Measurements from ENCODE around the gene SIPA1.

The SIPA1 gene

GRCh38 chr11:65650547-65651338 lies 12.8 kb downstream of the SIPA1 start:
- TF ChIP-seq CTCF (IDR thresholded peaks at IDR 0.05; ENCODE audit: low read depth, low read length), result no peak
- DNase-seq (ENCODE audit: extremely low read depth, low read depth), result no peak

- no peak for DNase-seq (ENCODE audit: extremely low read depth, low read depth)
- TF ChIP-seq CTCF (IDR thresholded peaks at IDR 0.05; ENCODE audit: low read depth, low read length), result no peak
These were observed 13.4 kb downstream of the SIPA1 start for GRCh38 chr11:65651339-65651588.

DNA sequence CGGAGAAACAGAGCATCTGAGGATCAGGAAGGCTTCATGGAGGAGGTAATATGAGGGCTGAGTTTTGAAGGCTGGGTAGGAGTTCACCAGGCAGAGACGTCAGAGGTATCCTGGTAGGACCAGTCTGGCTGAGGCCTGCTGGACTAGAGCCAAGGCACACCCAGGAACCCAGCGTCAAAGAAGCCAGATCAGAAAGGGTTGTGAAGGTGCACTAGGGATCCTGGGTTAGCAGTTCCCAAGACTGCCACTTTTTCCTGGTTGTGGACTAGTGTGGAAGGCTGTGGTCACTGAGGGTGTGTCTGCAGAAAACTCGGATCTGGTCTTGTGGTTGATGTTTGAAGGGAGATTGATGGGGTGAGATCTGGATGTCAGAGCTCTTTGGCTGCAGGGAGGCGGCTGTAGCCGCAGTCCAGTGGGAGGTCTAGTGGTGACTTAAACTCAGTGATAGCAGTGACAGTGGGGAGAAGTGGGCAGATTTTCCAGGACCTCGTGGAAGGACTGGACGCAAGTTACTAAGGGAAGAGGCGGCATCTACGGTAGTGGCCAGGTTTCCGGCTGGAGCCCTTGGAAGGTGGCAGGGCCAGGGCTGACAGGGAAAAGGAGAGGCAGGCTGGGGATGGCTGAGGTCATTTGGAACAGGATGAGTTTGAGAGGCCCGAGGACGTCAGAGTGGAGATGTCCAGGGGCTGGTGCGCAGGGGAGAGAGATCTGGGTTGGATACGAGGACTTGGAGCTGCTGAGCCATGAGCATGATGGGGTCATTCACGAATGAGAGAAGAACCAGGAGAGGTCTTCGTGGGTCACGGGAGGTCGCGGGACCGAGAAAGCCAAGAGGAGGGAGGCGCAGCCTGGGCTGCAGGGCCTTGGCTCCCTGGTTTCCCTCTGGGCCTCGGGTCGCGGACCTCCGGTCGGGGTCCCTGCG lies 13.9 kb downstream of the SIPA1 start:
- no peak for TF ChIP-seq CTCF (IDR thresholded peaks at IDR 0.05; ENCODE audit: low read depth, low read length)
- no peak for DNase-seq (ENCODE audit: extremely low read depth, low read depth)

DNA sequence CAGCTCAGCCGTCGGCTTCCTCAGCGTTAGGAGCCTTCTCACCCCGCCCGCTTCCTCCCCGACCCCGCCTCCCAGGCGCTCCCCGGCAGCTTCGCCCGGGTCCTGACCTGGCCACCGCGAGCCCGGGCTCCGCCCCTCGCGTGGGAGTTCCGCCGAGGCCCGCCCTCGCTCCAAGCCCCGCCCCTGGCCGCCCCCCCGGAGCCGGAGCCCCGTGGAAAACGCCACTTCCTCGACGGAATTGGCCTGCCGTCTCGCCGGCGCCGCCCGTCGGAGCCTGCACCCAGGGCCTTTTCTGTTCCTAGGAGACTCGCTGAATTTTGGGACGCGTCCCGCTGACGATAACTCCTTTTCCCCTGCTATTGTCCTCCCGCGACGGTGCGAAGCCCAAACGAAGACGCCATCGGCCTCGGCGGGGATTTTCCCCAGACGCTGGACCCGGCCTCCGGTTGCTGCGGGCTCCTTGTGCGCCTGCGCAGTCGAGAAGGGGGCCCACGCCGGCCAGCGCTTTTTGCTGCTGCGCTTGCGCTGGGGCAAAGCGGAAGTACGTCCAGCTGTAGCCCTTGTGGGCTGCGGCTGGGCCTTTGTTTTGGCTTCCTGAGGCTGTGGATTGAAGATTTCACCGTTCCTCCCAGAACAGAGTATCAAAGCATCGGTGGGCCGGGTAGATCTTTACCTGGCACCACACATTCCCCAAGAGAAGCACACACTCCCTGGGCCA lies 14.8 kb downstream of the SIPA1 start:
- TF ChIP-seq CTCF (IDR thresholded peaks at IDR 0.05; ENCODE audit: low read depth, low read length), result no peak
- DNase-seq (ENCODE audit: extremely low read depth, low read depth), result peak; percentile 87

DNA sequence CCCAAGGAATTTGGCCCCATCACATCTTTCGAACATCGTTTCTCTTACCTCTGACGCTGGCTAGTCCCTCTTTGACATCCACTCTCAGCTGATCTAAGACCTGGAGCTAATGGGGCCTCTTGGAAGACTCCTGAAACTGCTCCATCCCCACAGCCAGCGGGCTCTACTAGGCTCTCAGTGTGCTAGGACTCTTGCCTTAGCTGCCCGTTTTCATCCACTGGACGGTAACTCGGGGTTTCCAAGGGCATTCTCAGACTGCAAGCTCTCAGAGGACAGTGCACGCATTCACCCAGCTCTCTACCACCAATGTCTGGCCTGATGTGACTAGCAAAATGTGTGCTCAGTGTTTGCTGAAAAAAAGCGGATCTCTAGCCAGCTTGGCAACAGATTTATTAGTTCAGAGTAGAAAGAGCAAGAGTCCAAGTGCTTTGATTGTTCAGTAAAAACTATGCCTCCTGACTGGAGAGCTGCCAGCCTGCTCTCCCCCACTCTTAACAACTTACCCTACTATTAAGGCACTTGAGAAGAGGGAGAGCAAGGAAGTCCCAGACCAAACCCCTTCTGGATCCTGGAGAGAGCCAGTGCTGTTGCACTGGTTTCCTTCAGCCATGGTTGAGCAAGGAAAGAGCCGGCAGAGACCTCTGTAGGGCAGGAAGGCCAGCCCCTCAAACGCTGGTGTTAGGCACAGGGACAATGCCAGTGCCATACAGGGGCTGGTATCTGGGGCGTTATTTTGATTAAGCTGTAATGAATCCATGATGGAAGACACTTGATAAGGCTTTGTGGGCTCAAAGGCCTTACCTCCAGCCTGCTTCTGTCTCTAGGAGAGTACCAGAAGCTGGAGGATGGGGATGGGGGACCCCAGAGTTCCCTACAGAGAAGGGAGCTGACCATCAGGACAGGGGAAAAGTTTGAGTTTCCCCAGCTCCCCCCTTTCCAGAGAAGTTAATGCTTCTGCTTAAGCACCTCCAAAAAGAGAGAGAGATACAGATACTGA lies 15.6 kb downstream of the SIPA1 start:
- no peak for DNase-seq (ENCODE audit: extremely low read depth, low read depth)
- no peak for TF ChIP-seq CTCF (IDR thresholded peaks at IDR 0.05; ENCODE audit: low read depth, low read length)

DNA sequence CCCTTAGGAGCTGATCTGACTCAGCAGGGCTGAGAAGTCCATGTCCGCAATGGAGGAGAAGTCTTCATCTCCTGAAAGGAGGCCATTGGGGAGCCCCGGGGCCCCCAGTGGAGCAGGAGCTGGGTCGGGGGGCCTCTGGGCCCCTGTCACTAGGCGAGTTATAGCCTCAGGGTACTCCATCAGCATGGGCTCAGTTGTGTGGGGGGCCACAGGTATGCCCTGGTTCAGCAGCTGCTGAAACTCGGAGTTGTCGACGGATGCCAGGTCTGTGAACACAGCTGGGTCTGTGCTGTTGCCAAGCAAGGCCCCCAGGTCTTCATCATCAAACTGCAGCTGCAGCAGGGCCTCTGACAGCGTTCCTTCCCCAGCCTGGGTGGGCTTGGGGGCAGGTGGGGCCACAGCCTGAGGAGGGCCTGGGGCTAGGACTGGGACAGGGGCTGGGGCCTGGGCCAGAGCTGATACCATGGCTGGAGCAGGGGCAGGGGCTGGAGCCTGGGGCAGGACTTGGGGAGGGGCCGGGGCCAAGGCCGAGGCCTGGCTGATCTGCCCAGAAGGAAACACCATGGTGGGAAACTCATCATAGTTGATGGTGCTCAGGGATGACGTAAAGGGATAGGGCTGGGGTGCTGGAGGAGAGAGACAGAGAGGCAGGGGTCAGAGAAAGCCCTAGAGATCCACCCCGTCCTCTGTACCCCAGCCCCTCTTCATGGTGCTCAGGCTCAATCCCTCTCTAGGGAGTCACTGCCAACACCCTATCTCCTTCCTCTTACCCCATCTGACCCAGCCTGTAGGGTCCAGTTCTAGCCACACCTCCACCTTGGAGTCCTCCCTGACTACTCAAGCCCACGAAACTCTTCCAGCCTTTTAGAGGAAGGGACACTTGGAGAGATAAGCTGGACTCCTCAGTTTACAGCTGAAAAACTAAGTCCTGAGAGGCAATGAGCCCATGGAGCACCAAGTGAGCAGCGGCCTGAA lies 16.8 kb downstream of the SIPA1 start:
- DNase-seq (ENCODE audit: extremely low read depth, low read depth), result no peak
- TF ChIP-seq CTCF (IDR thresholded peaks at IDR 0.05; ENCODE audit: low read depth, low read length), result no peak
